Right lobe of liver (tissue), 4 donors: Measurements from ENCODE around the gene NOM1.

Experiments used
- POLR2A ChIP-seq: fragments of 450-650 bp; IDR thresholded peaks from one replicate; pipeline ENCODE4 v1.6.1; 2017; ENCODE audit warnings: antibody characterized with exemption, mild to moderate bottlenecking
- TF ChIP-seq, protein P1 (sequence below), 4 donors: fragments of 200-600 bp in 3 of 4; fragments of 450-650 bp in 1 of 4; IDR thresholded peaks; one replicate each; pipeline versions ENCODE4 v1.5.1 to v1.8.0; 2016 to 2022; ENCODE audit warnings: antibody characterized with exemption in 4 of 4, mild to moderate bottlenecking in 2 of 4
- donor health status: DM: no; HTN: no; CAD: no.
- donor health status: DM: no; HTN: no; CAD: no.
- donor health status: DM: no; HTN: yes; CAD: no.

DNA sequence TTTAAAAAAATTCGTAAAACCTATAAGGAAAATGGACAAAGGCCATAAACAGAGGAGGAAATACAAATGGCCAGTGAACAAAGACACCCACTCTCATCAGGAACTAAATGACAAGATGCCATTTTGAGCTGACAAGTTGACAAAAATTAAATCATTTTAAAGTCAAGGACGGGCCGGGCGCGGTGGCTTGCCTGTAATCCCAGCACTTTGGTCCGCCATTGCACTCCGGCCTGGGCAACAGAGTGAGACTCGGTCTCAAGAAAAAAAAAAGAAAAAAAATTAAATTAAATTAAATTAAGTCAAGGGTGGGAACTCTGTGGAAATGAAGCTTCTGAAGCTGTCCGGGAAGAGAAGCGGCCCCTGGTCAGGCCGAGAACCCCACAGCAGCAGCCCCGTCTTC lies 1.2 kb upstream of the NOM1 start:
- TF ChIP-seq, protein P1, sequence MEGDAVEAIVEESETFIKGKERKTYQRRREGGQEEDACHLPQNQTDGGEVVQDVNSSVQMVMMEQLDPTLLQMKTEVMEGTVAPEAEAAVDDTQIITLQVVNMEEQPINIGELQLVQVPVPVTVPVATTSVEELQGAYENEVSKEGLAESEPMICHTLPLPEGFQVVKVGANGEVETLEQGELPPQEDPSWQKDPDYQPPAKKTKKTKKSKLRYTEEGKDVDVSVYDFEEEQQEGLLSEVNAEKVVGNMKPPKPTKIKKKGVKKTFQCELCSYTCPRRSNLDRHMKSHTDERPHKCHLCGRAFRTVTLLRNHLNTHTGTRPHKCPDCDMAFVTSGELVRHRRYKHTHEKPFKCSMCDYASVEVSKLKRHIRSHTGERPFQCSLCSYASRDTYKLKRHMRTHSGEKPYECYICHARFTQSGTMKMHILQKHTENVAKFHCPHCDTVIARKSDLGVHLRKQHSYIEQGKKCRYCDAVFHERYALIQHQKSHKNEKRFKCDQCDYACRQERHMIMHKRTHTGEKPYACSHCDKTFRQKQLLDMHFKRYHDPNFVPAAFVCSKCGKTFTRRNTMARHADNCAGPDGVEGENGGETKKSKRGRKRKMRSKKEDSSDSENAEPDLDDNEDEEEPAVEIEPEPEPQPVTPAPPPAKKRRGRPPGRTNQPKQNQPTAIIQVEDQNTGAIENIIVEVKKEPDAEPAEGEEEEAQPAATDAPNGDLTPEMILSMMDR (IDR thresholded peaks at IDR 0.05) = no peak
- TF ChIP-seq POLR2A = no peak
